H9 (cell line): ENCODE measurements around the gene CAMK2B. TPM values are rescaled to one million over a fixed set of nuclear protein-coding genes. Genes with fewer than 3 reads are reported as not detected.

Experiments
- DNase-seq: peaks from one replicate; pipeline ENCODE4 v3.0.0-alpha.2; 2017
- H2AFZ ChIP-seq: one replicate; pipeline ENCODE4 v1.6.1; 2013; ENCODE audit warnings: mild to moderate bottlenecking, low read length, control low read depth, moderate library complexity
- H2AK5ac ChIP-seq: 2 replicates; pipeline ENCODE4 v1.6.1; 2013; ENCODE audit warnings: low read length, control low read depth, mixed read lengths; ENCODE audit not compliant: insufficient read length
- H2BK120ac ChIP-seq: one replicate; pipeline ENCODE4 v1.6.1; 2013; ENCODE audit warnings: low read depth, mild to moderate bottlenecking, low read length, control low read depth, inconsistent platforms; ENCODE audit not compliant: poor library complexity, severe bottlenecking
- H2BK12ac ChIP-seq: 2 replicates; pipeline ENCODE4 v1.6.1; 2013; ENCODE audit warnings: low read length, control low read depth, mixed read lengths, low read depth; ENCODE audit not compliant: insufficient read length
- H2BK15ac ChIP-seq: 2 replicates; pipeline ENCODE4 v1.6.1; 2013; ENCODE audit warnings: low read depth, low read length, control low read depth
- H2BK20ac ChIP-seq: one replicate; pipeline ENCODE4 v1.6.1; 2013; ENCODE audit warnings: low read depth, mild to moderate bottlenecking, low read length, control low read depth, inconsistent platforms; ENCODE audit not compliant: poor library complexity, severe bottlenecking
- H2BK5ac ChIP-seq: 2 replicates; pipeline ENCODE4 v1.6.1; 2013; ENCODE audit warnings: low read length, control low read depth, mixed read lengths; ENCODE audit not compliant: insufficient read length
- H3K14ac ChIP-seq: 2 replicates; pipeline ENCODE4 v1.6.1; 2013; ENCODE audit warnings: low read length, control low read depth; ENCODE audit not compliant: insufficient read depth
- H3K18ac ChIP-seq: 2 replicates; pipeline ENCODE4 v1.6.1; 2013; ENCODE audit warnings: low read depth, mild to moderate bottlenecking, mixed read lengths, low read length, control low read depth; ENCODE audit not compliant: insufficient read length
- H3K23ac ChIP-seq: 2 replicates; pipeline ENCODE4 v1.6.1; 2013; ENCODE audit warnings: low read length, control low read depth, mixed read lengths, low read depth; ENCODE audit not compliant: insufficient read length
- H3K23me2 ChIP-seq: 2 replicates; pipeline ENCODE4 v1.6.1; 2013; ENCODE audit warnings: low read depth, mild to moderate bottlenecking, mixed read lengths, low read length, control low read depth; ENCODE audit not compliant: insufficient read length, poor library complexity, severe bottlenecking
- H3K27ac ChIP-seq: 2 replicates; pipeline ENCODE4 v1.5.1; 2013; ENCODE audit warnings: low read length, control low read depth, mixed read lengths, low read depth; ENCODE audit not compliant: insufficient read length
- H3K27me3 ChIP-seq: 2 replicates; pipeline ENCODE4 v1.6.1; 2013; ENCODE audit warnings: low read length, control low read depth, inconsistent platforms; ENCODE audit not compliant: insufficient read depth
- H3K4ac ChIP-seq: 2 replicates; pipeline ENCODE4 v1.6.1; 2013; ENCODE audit warnings: low read depth, mild to moderate bottlenecking, control low read depth, inconsistent platforms, low read length, moderate library complexity
- H3K4me1 ChIP-seq: 2 replicates; pipeline ENCODE4 v1.6.1; 2013; ENCODE audit warnings: low read length, control low read depth, inconsistent platforms; ENCODE audit not compliant: insufficient read depth
- H3K4me2 ChIP-seq: 2 replicates; pipeline ENCODE4 v1.6.1; 2013; ENCODE audit warnings: low read length, control low read depth, mixed read lengths; ENCODE audit not compliant: insufficient read length, insufficient read depth
- H3K56ac ChIP-seq: 2 replicates; pipeline ENCODE4 v1.6.1; 2013; ENCODE audit warnings: low read depth, mild to moderate bottlenecking, mixed read lengths, low read length, control low read depth; ENCODE audit not compliant: insufficient read length
- H3K79me1 ChIP-seq: 2 replicates; pipeline ENCODE4 v1.6.1; 2013; ENCODE audit warnings: low read depth, mild to moderate bottlenecking, moderate library complexity, low read length, control low read depth, inconsistent platforms; ENCODE audit not compliant: insufficient read depth, poor library complexity, severe bottlenecking
- H3K79me2 ChIP-seq: 2 replicates; pipeline ENCODE4 v1.6.1; 2013; ENCODE audit warnings: low read length, control low read depth, inconsistent platforms; ENCODE audit not compliant: insufficient read depth
- H3K9ac ChIP-seq: 2 replicates; pipeline ENCODE4 v1.6.1; 2013; ENCODE audit warnings: low read length, control low read depth, mixed read lengths; ENCODE audit not compliant: insufficient read length; ENCODE audit errors: extremely low read depth
- H3K9me3 ChIP-seq: one replicate; pipeline ENCODE4 v1.6.1; 2013; ENCODE audit warnings: low read depth, low read length, inconsistent platforms; ENCODE audit not compliant: control insufficient read depth
- H3T11ph ChIP-seq: one replicate; pipeline ENCODE4 v1.6.1; 2013; ENCODE audit warnings: mild to moderate bottlenecking, low read length, control low read depth, inconsistent platforms
- H4K20me1 ChIP-seq: one replicate; pipeline ENCODE4 v1.6.1; 2013; ENCODE audit not compliant: control insufficient read depth, insufficient read length, insufficient read depth
- H4K5ac ChIP-seq: 2 replicates; pipeline ENCODE4 v1.6.1; 2013; ENCODE audit warnings: low read depth, mild to moderate bottlenecking, mixed read lengths, low read length, control low read depth; ENCODE audit not compliant: insufficient read length
- H4K8ac ChIP-seq: replicated peaks from 2 replicates; pipeline ENCODE4 v1.6.1; 2013; ENCODE audit warnings: low read length, control low read depth, mixed read lengths, low read depth; ENCODE audit not compliant: insufficient read length
- H4K91ac ChIP-seq: 2 replicates; pipeline ENCODE4 v1.6.1; 2013; ENCODE audit warnings: low read depth, mild to moderate bottlenecking, moderate library complexity, mixed read lengths, low read length, control low read depth; ENCODE audit not compliant: insufficient read length
- H3K27ac Mint-ChIP-seq, 3 experiments: 2 replicates in 2 of 3; 3 replicates in 1 of 3; pipeline ENCODE4 v1.8.0; 2020 to 2021; ENCODE audit warnings: mixed read lengths in 3 of 3, mild to moderate bottlenecking in 1 of 3, moderate library complexity in 1 of 3
- H3K27me3 Mint-ChIP-seq: 2 replicates; pipeline ENCODE4 v1.8.0; 2021; ENCODE audit warnings: low read depth, mild to moderate bottlenecking, moderate library complexity, mixed read lengths
- H3K36me3 Mint-ChIP-seq, 3 experiments: 2 replicates in 2 of 3; 3 replicates in 1 of 3; pipeline ENCODE4 v1.8.0; 2020 to 2021; ENCODE audit warnings: low read depth in 3 of 3, mixed read lengths in 3 of 3; ENCODE audit not compliant: insufficient read depth in 1 of 3
- H3K4me1 Mint-ChIP-seq, 2 experiments: 2 replicates each; pipeline ENCODE4 v1.8.0; 2020; ENCODE audit warnings: mixed read lengths in 2 of 2
- H3K4me3 Mint-ChIP-seq, 2 experiments: 2 replicates in 1 of 2; 3 replicates in 1 of 2; pipeline ENCODE4 v1.8.0; 2020 to 2021; ENCODE audit warnings: mild to moderate bottlenecking in 2 of 2, mixed read lengths in 2 of 2, moderate library complexity in 1 of 2
- H3K9me3 Mint-ChIP-seq, 2 experiments: 2 replicates in 1 of 2; 3 replicates in 1 of 2; pipeline ENCODE4 v1.8.0; 2020; ENCODE audit warnings: mild to moderate bottlenecking in 2 of 2, mixed read lengths in 2 of 2, moderate library complexity in 1 of 2
- WGBS: extraction: QIAGEN DNeasy Blood & Tissue Kit; methylation state at CpG from one replicate; pipeline ENCODE4 v1.1.7; 2013; ENCODE audit warnings: missing lambda C conversion rate, low lambda C conversion rate, mixed read lengths; ENCODE audit not compliant: insufficient read length; ENCODE audit errors: extremely low coverage; 5-methylcytosine and 5-hydroxymethylcytosine counted together
- total RNA-seq: library from RNA; stranded (reverse); gene quantifications from 2 replicates; pipeline ENCODE4 v1.2.1, GENCODE V29; 2021
- TF ChIP-seq, protein P1 (sequence below): fragments of 200-600 bp; sonication (generic); conservative IDR thresholded peaks from 3 replicates; pipeline ENCODE4 v1.8.0; 2021; ENCODE audit warnings: antibody characterized with exemption, mild to moderate bottlenecking

CAMK2B gene
- total RNA-seq, 1 experiment from 2014 or later, result 0.17 TPM

DNA sequence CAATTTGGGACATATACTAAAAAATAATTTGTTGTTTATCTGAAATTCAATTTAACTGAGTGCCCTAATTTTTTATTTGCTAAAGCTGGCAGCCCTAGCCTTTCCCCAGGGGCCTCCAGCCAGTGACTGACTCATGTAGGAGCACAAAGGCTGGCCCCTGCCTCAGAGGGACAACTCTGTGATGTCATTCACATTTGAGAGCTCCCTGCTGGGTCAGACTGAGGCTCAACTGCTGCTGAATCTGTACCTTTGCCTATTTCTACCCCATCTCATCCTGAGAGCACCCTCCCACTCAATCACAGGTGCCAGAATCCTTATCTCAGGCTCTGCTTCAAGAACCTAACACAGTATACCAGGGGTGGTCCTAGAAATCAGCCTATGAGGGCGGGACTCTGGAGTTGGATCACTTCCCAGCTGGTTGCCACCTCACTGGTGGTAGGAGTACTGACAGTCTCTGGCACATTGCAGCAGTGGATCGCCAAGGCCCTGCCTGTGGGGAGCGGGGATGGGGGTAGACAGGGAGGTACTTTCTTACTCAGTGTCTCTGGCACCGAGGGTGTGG lies 147.7 kb downstream of the CAMK2B start:
- no peak overlapping the region for H3K4me2 ChIP-seq

More for the DNA sequence above, 147.7 kb downstream of the CAMK2B start:
- peak; percentile 27 for DNase-seq
- H4K8ac ChIP-seq, result no peak overlapping the region
- Mint-ChIP-seq H3K4me3 (no peak overlapping the region), H3K4me1 (peaks cover 14 to 18% of the 10 kb centered on the region in 2 experiments), H3K27ac (peak overlapping the region in 1 of 3 experiments; percentile 57; a peak in 2 of 7 replicates), H3K27me3 (peaks cover 36% of the 10 kb centered on the region), H3K36me3 (peaks cover 0 to 7% (median 2%) of the 10 kb centered on the region in 3 experiments; a peak in 2 of 7 replicates), H3K9me3 (peaks cover 6 to 7% of the 10 kb centered on the region in 2 experiments; a peak in 4 of 5 replicates)
- H3K18ac ChIP-seq, result no peak overlapping the region
- no peaks in the 10 kb centered on the region for H3K79me2 ChIP-seq
- H3K23me2 ChIP-seq, result no peaks in the 10 kb centered on the region
- H3K4ac ChIP-seq, result no peak overlapping the region
- H3K79me1 ChIP-seq, result no peaks in the 10 kb centered on the region
- H2BK12ac ChIP-seq, result no peak overlapping the region
- H4K20me1 ChIP-seq, result no peaks in the 10 kb centered on the region
- H4K5ac ChIP-seq, result no peak overlapping the region
- no peak overlapping the region for H3K23ac ChIP-seq
- no peak overlapping the region for H2BK5ac ChIP-seq
- peaks cover 2% of the 10 kb centered on the region for H3K9me3 ChIP-seq
- no peak overlapping the region for H2AK5ac ChIP-seq
- no peaks in the 10 kb centered on the region for H3K27me3 ChIP-seq
- no peak overlapping the region for H2AFZ ChIP-seq
- TF ChIP-seq, protein P1, sequence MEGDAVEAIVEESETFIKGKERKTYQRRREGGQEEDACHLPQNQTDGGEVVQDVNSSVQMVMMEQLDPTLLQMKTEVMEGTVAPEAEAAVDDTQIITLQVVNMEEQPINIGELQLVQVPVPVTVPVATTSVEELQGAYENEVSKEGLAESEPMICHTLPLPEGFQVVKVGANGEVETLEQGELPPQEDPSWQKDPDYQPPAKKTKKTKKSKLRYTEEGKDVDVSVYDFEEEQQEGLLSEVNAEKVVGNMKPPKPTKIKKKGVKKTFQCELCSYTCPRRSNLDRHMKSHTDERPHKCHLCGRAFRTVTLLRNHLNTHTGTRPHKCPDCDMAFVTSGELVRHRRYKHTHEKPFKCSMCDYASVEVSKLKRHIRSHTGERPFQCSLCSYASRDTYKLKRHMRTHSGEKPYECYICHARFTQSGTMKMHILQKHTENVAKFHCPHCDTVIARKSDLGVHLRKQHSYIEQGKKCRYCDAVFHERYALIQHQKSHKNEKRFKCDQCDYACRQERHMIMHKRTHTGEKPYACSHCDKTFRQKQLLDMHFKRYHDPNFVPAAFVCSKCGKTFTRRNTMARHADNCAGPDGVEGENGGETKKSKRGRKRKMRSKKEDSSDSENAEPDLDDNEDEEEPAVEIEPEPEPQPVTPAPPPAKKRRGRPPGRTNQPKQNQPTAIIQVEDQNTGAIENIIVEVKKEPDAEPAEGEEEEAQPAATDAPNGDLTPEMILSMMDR, result no peak
- no peak overlapping the region for H3K27ac ChIP-seq
- no peak overlapping the region for H3K56ac ChIP-seq
- H2BK120ac ChIP-seq, result no peak overlapping the region
- no peak overlapping the region for H3T11ph ChIP-seq
- no peak overlapping the region for H4K91ac ChIP-seq
- H3K14ac ChIP-seq, result no peak overlapping the region; the same call in 1 of the 2 replicates
- no peaks in the 10 kb centered on the region for H3K4me1 ChIP-seq
- WGBS, result no CpG with 5 or more reads among the region's 4 CpGs
- H3K9ac ChIP-seq, result no peak overlapping the region
- H2BK20ac ChIP-seq, result no peak overlapping the region
- no peak overlapping the region for H2BK15ac ChIP-seq
